MM.1S (cell line): ENCODE data around the gene DCLK1.
"Not testable (repeated sequence)": the region's sequence is repeated elsewhere in the genome, so short reads cannot be mapped to it uniquely, and the experiment has no call there.

Experiments used
- DNase-seq: peaks from one replicate; pipeline ENCODE4 v3.0.0-alpha.2; 2015
- H2AFZ ChIP-seq: fragments of 300-600 bp; sonication (generic); 2 replicates; pipeline ENCODE4 v1.6.0; 2016; ENCODE audit warnings: antibody characterized with exemption, low read length
- H3F3A ChIP-seq: fragments of 300-600 bp; sonication (generic); 2 replicates; pipeline ENCODE4 v1.6.1; 2016; ENCODE audit warnings: mild to moderate bottlenecking, antibody characterized with exemption, low read length, moderate library complexity, mixed read lengths; ENCODE audit not compliant: insufficient read depth
- H3K27ac ChIP-seq: fragments of 300-600 bp; sonication (generic); 2 replicates; pipeline ENCODE4 v1.5.1; 2016; ENCODE audit warnings: mild to moderate bottlenecking, low read length
- H3K27me3 ChIP-seq: fragments of 300-600 bp; sonication (generic); replicated peaks from 2 replicates; pipeline ENCODE4 v1.6.0; 2016; ENCODE audit warnings: low read length; ENCODE audit not compliant: insufficient read depth
- H3K36me3 ChIP-seq: fragments of 300-600 bp; sonication (generic); replicated peaks from 2 replicates; pipeline ENCODE4 v1.6.1; 2016; ENCODE audit warnings: mild to moderate bottlenecking, low read length, mixed read lengths; ENCODE audit not compliant: insufficient read depth
- H3K4me1 ChIP-seq: fragments of 300-600 bp; sonication (generic); 2 replicates; pipeline ENCODE4 v1.6.1; 2016; ENCODE audit warnings: low read length, mixed read lengths
- H3K4me2 ChIP-seq: fragments of 300-600 bp; sonication (generic); 2 replicates; pipeline ENCODE4 v1.6.0; 2016; ENCODE audit warnings: low read depth, low read length
- H3K4me3 ChIP-seq: fragments of 300-600 bp; sonication (generic); 2 replicates; pipeline ENCODE4 v1.5.1; 2016; ENCODE audit warnings: low read length, mixed read lengths
- H3K79me2 ChIP-seq: fragments of 300-600 bp; sonication (generic); 2 replicates; pipeline ENCODE4 v1.6.1; 2016; ENCODE audit warnings: mixed run types, low read length, mixed read lengths
- H3K9ac ChIP-seq: fragments of 300-600 bp; sonication (generic); 2 replicates; pipeline ENCODE4 v1.6.1; 2016; ENCODE audit warnings: low read length, mixed read lengths
- H3K9me2 ChIP-seq: fragments of 300-600 bp; sonication (generic); replicated peaks from 2 replicates; pipeline ENCODE4 v1.6.1; 2016; ENCODE audit warnings: mild to moderate bottlenecking, low read length, mixed read lengths; ENCODE audit not compliant: insufficient read depth
- H3K9me3 ChIP-seq: fragments of 300-600 bp; sonication (generic); replicated peaks from 2 replicates; pipeline ENCODE4 v1.6.1; 2016; ENCODE audit warnings: mild to moderate bottlenecking, low read length, mixed read lengths; ENCODE audit not compliant: insufficient read depth
- H4K20me1 ChIP-seq: fragments of 300-600 bp; sonication (generic); 2 replicates; pipeline ENCODE4 v1.6.1; 2016; ENCODE audit warnings: mild to moderate bottlenecking, low read length, moderate library complexity, mixed read lengths; ENCODE audit not compliant: insufficient read depth
- EZH2 ChIP-seq: fragments of 300-600 bp; sonication (generic); optimal IDR thresholded peaks from 2 replicates; pipeline ENCODE3; 2017; ENCODE audit warnings: low read depth, mild to moderate bottlenecking, antibody characterized with exemption, low read length, mixed read lengths
- EZH2phosphoT487 ChIP-seq: fragments of 300-600 bp; sonication (generic); IDR thresholded peaks from 2 replicates; pipeline ENCODE4 v1.6.1; 2018; ENCODE audit warnings: antibody characterized with exemption, low read length
- TF ChIP-seq, protein P1 (sequence below): fragments of 300-600 bp; sonication (generic); IDR thresholded peaks from 2 replicates; pipeline ENCODE4 v1.5.1; 2016; ENCODE audit warnings: antibody characterized with exemption, low read length, mixed read lengths

Gene DCLK1

GRCh38 chr13:35977060-35977459 is 154.1 kb downstream of the DCLK1 start:
- no peak overlapping the region for H2AFZ ChIP-seq
- no peak overlapping the region for H3K27ac ChIP-seq
- no peaks in the 10 kb centered on the region for H3K36me3 ChIP-seq
- DNase-seq = no peak
- H3K79me2 ChIP-seq = no peaks in the 10 kb centered on the region
- H3K9ac ChIP-seq = no peak overlapping the region
- no peak overlapping the region for H3K4me3 ChIP-seq
- TF ChIP-seq EZH2 = no peak
- TF ChIP-seq, protein P1, sequence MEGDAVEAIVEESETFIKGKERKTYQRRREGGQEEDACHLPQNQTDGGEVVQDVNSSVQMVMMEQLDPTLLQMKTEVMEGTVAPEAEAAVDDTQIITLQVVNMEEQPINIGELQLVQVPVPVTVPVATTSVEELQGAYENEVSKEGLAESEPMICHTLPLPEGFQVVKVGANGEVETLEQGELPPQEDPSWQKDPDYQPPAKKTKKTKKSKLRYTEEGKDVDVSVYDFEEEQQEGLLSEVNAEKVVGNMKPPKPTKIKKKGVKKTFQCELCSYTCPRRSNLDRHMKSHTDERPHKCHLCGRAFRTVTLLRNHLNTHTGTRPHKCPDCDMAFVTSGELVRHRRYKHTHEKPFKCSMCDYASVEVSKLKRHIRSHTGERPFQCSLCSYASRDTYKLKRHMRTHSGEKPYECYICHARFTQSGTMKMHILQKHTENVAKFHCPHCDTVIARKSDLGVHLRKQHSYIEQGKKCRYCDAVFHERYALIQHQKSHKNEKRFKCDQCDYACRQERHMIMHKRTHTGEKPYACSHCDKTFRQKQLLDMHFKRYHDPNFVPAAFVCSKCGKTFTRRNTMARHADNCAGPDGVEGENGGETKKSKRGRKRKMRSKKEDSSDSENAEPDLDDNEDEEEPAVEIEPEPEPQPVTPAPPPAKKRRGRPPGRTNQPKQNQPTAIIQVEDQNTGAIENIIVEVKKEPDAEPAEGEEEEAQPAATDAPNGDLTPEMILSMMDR = no peak
- TF ChIP-seq EZH2phosphoT487 = no peak
- H4K20me1 ChIP-seq = no peaks in the 10 kb centered on the region
- no peaks in the 10 kb centered on the region for H3K4me1 ChIP-seq
- H3K27me3 ChIP-seq = no peaks in the 10 kb centered on the region
- no peaks in the 10 kb centered on the region for H3F3A ChIP-seq
- H3K4me2 ChIP-seq = no peak overlapping the region
- H3K9me2 ChIP-seq = no peaks in the 10 kb centered on the region
- no peaks in the 10 kb centered on the region for H3K9me3 ChIP-seq

DNA sequence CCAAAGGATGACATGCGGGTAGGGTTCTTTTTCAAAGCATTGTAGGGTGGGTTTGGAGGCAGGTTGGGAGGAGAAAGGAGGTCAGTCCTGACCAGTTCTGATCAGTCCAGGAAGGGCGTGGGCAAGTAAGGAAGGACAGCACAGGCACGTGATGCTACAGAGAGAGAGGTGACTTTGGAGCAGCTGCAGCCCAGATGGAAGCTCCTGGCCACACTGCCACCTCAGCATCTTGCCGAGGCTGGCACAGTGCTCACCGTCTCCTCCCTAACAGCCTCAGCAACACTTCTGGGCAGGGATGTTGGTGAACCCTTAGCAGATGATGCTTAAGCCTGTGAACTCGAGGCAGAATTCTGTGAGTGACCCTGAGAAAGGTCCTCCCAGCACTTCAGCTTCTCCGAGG is 155.1 kb downstream of the DCLK1 start:
- Histone ChIP-seq H3K4me1 (no peaks in the 10 kb centered on the region), H3K27ac (no peak overlapping the region), H3K9me2 (no peaks in the 10 kb centered on the region)

GRCh38 chr13:35966951-35967350 is 164.2 kb downstream of the DCLK1 start:
- H3K4me1 ChIP-seq, H3K27ac ChIP-seq, H3K9me3 ChIP-seq, H2AFZ ChIP-seq, H3K9ac ChIP-seq, H3K4me3 ChIP-seq, DNase-seq, H3K4me2 ChIP-seq, H3F3A ChIP-seq, H3K36me3 ChIP-seq, H3K9me2 ChIP-seq, H4K20me1 ChIP-seq, H3K79me2 ChIP-seq, H3K27me3 ChIP-seq: not testable (repeated sequence)

More for the DNA sequence above, 155.1 kb downstream of the DCLK1 start:
- Histone ChIP-seq H2AFZ (no peak overlapping the region), H3K27me3 (no peaks in the 10 kb centered on the region), H3K4me3 (no peak overlapping the region), H4K20me1 (no peaks in the 10 kb centered on the region), H3K79me2 (no peaks in the 10 kb centered on the region), H3F3A (no peaks in the 10 kb centered on the region), H3K9ac (no peak overlapping the region), H3K36me3 (no peaks in the 10 kb centered on the region), H3K9me3 (no peaks in the 10 kb centered on the region), H3K4me2 (no peak overlapping the region)
- TF ChIP-seq, protein P1 = no peak
- TF ChIP-seq EZH2 (no peak), EZH2phosphoT487 (no peak)
- no peak for DNase-seq

DNA sequence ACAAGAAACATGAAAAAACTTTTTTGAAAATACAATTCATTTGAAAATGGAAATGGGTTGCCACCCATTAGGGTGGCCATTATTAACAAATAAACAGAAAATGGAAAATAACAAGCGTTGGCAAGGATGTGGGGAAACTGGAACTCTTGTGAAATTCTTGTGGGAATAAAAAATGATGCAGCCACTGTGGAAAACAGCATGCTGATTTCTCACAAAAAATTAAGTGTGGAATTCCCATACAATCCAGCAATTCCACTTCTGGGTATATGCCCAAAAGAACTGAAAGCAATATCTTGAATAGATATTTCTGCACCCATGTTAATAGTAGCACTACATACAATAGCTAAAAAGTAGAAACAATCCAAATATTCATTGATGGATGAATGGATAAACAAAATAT is 165.2 kb downstream of the DCLK1 start:
- no peak for DNase-seq
- H3K27ac ChIP-seq = no peak overlapping the region
- no peak overlapping the region for H3K4me2 ChIP-seq
- no peaks in the 10 kb centered on the region for H3K79me2 ChIP-seq
- H3F3A ChIP-seq = no peaks in the 10 kb centered on the region
- TF ChIP-seq, protein P1 = no peak
- no peak for TF ChIP-seq EZH2
- TF ChIP-seq EZH2phosphoT487 = no peak
- H3K36me3 ChIP-seq = no peaks in the 10 kb centered on the region
- no peak overlapping the region for H3K4me3 ChIP-seq
- no peak overlapping the region for H2AFZ ChIP-seq
- no peak overlapping the region for H3K9ac ChIP-seq
- no peaks in the 10 kb centered on the region for H4K20me1 ChIP-seq
- no peaks in the 10 kb centered on the region for H3K4me1 ChIP-seq
- no peaks in the 10 kb centered on the region for H3K9me3 ChIP-seq
- no peaks in the 10 kb centered on the region for H3K27me3 ChIP-seq
- H3K9me2 ChIP-seq = no peaks in the 10 kb centered on the region
